Neural progenitor cell (in vitro differentiated cells): Measurements from ENCODE around the gene ZNF638.

Source experiments
- CTCF ChIP-seq: fragments of 200-600 bp; sonication (generic); IDR thresholded peaks from 2 replicates; pipeline ENCODE4 v1.5.1; 2017; ENCODE audit warnings: antibody characterized with exemption, mild to moderate bottlenecking
- EZH2 ChIP-seq: fragments of 200-600 bp; sonication (generic); IDR thresholded peaks from 2 replicates; pipeline ENCODE4 v1.6.1; 2017; ENCODE audit warnings: antibody characterized with exemption, mild to moderate bottlenecking, moderate library complexity
- EZH2phosphoT487 ChIP-seq: fragments of 200-600 bp; sonication (generic); IDR thresholded peaks from 2 replicates; pipeline ENCODE4 v1.6.1; 2017; ENCODE audit warnings: antibody characterized with exemption

- TF ChIP-seq EZH2: no peak
- no peak for TF ChIP-seq CTCF
- no peak for TF ChIP-seq EZH2phosphoT487
These were observed 15.9 kb downstream of the ZNF638 start for GRCh38 chr2:71347517-71347916.
